ENCODE measurements around the gene UBL3.

DNA sequence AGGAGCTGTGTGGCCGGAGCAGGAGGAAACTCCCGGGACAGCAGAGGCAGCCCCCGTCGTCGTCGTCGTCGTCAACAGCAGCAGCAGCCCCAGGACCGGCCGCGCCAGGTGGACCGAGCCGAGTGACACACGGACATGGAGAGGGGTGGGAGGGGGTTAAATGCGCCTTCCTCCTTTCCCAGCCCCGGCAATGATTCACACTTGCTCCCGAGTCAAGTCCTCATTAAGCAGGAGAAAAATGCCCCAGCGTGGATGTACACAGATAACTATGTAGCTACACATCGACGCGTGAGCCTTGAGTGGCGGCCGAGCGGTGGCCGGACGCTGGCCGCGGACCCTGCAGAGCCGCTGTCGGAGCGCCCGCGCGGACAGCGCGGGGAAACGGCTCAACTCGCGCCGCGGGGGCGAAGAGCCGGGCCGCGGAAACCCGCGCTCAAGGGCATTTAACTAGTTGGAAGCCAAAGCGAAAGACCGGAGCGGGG is 645 bp downstream of the UBL3 start:
- no peak for TF ChIP-seq POLR2A (IDR thresholded peaks at IDR 0.05; ENCODE audit: borderline replicate concordance, extremely low read depth, insufficient read depth, insufficient read length)
- no peak for TF ChIP-seq ATF3 (IDR thresholded peaks at IDR 0.05)
- TF ChIP-seq, protein P1, sequence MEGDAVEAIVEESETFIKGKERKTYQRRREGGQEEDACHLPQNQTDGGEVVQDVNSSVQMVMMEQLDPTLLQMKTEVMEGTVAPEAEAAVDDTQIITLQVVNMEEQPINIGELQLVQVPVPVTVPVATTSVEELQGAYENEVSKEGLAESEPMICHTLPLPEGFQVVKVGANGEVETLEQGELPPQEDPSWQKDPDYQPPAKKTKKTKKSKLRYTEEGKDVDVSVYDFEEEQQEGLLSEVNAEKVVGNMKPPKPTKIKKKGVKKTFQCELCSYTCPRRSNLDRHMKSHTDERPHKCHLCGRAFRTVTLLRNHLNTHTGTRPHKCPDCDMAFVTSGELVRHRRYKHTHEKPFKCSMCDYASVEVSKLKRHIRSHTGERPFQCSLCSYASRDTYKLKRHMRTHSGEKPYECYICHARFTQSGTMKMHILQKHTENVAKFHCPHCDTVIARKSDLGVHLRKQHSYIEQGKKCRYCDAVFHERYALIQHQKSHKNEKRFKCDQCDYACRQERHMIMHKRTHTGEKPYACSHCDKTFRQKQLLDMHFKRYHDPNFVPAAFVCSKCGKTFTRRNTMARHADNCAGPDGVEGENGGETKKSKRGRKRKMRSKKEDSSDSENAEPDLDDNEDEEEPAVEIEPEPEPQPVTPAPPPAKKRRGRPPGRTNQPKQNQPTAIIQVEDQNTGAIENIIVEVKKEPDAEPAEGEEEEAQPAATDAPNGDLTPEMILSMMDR (IDR thresholded peaks at IDR 0.05 in 2 of 3, conservative IDR thresholded peaks at IDR 0.05 in 1 of 3; ENCODE audit: borderline replicate concordance in 1 of 3, insufficient read depth in 1 of 3, low read depth in 2 of 3, low read length in 2 of 3): no peak
- TF ChIP-seq SP1 (IDR thresholded peaks at IDR 0.05; ENCODE audit: low read depth): no peak
- no peak; the same call in 1 of the 2 replicates for TF ChIP-seq POLR2AphosphoS5 (IDR thresholded peaks at IDR 0.05; ENCODE audit: low read depth, low read length)
- no peak for TF ChIP-seq RAD21 (IDR thresholded peaks at IDR 0.05; ENCODE audit: low read depth)
- no peak for TF ChIP-seq SIN3A (IDR thresholded peaks at IDR 0.05; ENCODE audit: low read depth)
- no peak for TF ChIP-seq YY1 (IDR thresholded peaks at IDR 0.05; ENCODE audit: extremely low read depth, insufficient replicate concordance, low read depth, low read length)
- TF ChIP-seq EZH2 (IDR thresholded peaks at IDR 0.05): no peak
- no peak for TF ChIP-seq JUND (IDR thresholded peaks at IDR 0.05)
- TF ChIP-seq EZH2phosphoT487 (IDR thresholded peaks at IDR 0.05; ENCODE audit: borderline replicate concordance): no peak
- TF ChIP-seq ZNF274 (IDR thresholded peaks at IDR 0.05; ENCODE audit: low read depth, low read length): no peak
- no peak for TF ChIP-seq CEBPB (IDR thresholded peaks at IDR 0.05; ENCODE audit: low read depth)
- no peak for TF ChIP-seq REST (IDR thresholded peaks at IDR 0.05; ENCODE audit: low read depth)
